ENCODE data around the gene EIF4H.

EIF4H gene

DNA sequence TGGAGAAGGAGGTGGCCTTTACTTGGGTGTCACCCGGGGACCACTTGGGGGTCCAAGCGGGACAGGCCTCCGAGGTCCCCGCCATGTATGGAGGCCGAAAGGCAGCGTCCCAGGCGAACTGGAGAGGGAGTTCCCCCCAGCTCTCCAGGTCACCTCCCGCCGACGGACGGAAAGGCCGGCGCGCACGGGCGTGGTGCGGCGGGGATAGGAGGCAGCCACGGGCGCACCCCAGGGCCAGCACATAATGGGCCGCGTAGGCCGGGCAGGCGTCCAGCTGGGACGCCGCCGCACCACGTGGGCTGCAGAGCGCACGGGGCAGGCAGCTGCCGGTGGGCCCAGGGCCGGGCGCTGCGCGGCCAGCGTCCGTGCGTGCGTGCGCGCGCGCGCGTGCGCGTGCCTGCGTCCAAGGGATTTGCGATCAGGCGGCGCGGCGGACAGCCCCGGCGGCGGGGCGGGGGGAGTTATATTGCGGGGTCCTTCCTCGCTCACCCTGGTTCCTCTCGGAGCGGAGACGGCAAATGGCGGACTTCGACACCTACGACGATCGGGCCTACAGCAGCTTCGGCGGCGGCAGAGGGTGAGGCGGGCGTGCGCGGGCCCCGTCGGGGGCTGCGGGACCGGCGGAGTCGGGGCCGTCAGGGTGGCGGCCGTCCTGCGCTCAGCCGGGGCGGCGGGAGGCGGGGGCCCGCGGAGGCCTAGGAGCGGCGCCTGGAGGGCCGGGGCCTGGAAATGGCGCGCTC is at the start of gene EIF4H:
Gene EIF4H, plus strand, starts transcription at position 491 of the 740 bp plus-strand sequence. Its CDS starts 28 bp downstream, at position 519.
- peak within 1 kb of the TSS; percentile 91 for H3K4me3 ChIP-seq (ENCODE audit: low read length)
- H3K9ac ChIP-seq (ENCODE audit: low read length) = peak within 1 kb of the TSS; percentile 99
- H3K4me1 ChIP-seq (ENCODE audit: control insufficient read depth, insufficient read depth, low read length) = peaks cover 54% of the 10 kb centered on the region
- DNase-seq (ENCODE audit: low read depth) = peak; percentile 97
- no peaks in the 10 kb centered on the region for H3K27me3 ChIP-seq (replicated peaks; ENCODE audit: control insufficient read depth, insufficient read depth, low read length)
- H3K9me3 ChIP-seq (ENCODE audit: control insufficient read depth, low read length) = no peaks in the 10 kb centered on the region
- peaks cover 12% of the 10 kb centered on the region for H3K36me3 ChIP-seq (ENCODE audit: control insufficient read depth, insufficient read depth, low read length, severe bottlenecking)

DNA sequence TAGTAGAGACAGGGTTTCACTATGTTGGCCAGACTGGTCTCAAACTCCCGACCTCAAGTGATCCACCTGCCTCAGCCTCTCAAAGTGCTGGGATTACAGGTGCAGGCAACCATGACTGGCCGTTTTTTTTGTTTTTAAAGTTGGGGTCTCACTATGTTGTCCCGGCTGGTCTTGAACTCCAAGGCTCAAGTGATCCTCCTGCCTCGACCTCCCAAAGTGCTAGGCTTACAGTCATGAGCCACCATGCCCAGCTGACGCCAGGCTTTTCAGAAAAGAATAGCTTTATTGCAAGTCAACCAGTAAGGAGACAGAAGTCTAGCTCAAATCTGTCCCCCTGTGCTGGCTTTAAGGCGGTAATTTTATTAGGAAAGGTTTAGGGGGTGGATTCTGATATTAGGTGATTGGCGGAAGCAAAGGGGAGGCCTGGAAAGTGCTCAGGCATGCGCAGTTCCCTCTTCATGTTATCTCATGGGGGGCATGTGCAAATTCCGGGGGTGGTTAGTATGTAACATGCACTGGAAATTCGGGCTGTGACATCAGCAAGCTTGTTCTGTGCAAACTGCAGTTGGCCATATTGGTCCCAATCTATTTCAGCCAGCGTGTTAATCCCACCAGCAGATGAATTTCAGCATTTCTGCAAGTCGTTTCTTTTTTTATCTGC is 47.8 kb upstream of the EIF4H start:
- H3K36me3 ChIP-seq (ENCODE audit: control insufficient read depth, insufficient read depth, low read length, severe bottlenecking) = peaks cover 3% of the 10 kb centered on the region
- DNase-seq (ENCODE audit: low read depth) = no peak
- H3K4me1 ChIP-seq (ENCODE audit: control insufficient read depth, insufficient read depth, low read length) = no peaks in the 10 kb centered on the region
- no peak overlapping the region for H3K9ac ChIP-seq (ENCODE audit: low read length)
- no peaks in the 10 kb centered on the region for H3K27me3 ChIP-seq (replicated peaks; ENCODE audit: control insufficient read depth, insufficient read depth, low read length)
- H3K4me3 ChIP-seq (ENCODE audit: low read length) = no peak overlapping the region
- H3K9me3 ChIP-seq (ENCODE audit: control insufficient read depth, low read length) = no peaks in the 10 kb centered on the region

DNA sequence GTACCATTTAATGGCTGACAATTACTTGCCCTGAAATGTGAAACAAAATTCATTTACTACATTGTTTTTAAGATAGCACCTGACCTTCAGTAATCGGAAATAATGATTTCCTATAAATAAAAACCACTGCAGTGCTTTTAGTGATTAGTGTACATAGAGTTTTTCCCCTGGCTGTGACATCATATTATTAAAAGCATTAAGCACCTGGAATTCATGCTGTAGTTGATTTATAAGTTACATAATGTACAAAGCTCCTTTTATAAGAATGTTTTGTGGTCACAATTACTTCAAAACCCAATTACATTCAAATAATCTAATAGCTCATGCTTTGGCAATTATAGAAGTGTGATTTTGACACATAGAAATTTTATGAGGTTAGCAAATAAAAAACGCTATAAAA is 44.3 kb upstream of the EIF4H start:
- H3K9me3 ChIP-seq (ENCODE audit: control insufficient read depth, low read length) = no peaks in the 10 kb centered on the region
- no peaks in the 10 kb centered on the region for H3K36me3 ChIP-seq (ENCODE audit: control insufficient read depth, insufficient read depth, low read length, severe bottlenecking)
- no peak for DNase-seq (ENCODE audit: low read depth)
- H3K9ac ChIP-seq (ENCODE audit: low read length) = no peak overlapping the region
- H3K4me1 ChIP-seq (ENCODE audit: control insufficient read depth, insufficient read depth, low read length) = no peaks in the 10 kb centered on the region
- H3K27me3 ChIP-seq (replicated peaks; ENCODE audit: control insufficient read depth, insufficient read depth, low read length) = no peaks in the 10 kb centered on the region
- no peak overlapping the region for H3K4me3 ChIP-seq (ENCODE audit: low read length)

DNA sequence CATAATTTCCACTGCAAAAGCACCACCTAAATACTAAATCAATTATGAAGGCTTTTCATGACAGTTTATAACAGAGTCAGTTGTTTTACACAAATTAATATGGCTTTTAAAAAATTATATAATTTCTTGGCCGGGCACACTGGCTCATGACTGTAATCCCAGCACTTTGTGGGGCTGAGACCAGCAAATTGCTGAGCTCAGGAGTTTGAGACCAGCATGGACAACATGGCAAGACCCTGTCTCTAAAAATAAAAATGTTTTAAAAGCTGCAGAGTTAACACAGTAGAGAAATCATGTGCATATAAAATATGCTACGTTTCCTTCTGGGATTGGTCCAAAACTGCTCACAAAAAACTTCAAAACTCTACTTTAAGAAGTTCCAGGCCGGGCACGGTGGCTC is 43.6 kb upstream of the EIF4H start:
- no peak for DNase-seq (ENCODE audit: low read depth)

DNA sequence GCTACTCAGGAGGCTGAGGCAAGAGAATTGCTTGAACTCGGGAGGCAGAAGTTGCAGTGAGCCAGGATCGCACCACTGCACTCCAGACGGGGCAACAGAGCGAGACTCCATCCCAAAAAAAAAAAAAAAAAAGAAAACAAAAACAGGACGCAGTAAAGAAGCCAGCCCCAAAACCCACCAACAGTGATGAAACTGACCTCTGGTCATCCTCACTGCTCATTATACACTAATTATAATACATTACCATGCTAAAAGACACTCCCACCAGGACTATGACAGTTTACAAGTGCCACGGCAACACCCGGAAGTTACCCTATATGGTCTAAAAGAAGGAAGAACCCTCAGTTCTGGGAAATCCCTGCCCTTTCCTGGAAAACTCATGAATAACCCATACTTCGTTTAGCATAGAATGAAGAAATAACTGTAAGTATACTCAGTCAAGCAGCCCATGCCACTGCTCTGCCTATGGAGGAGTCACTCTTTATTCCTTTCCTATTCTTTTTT is 40.0 kb upstream of the EIF4H start:
- no peaks in the 10 kb centered on the region for H3K36me3 ChIP-seq (ENCODE audit: control insufficient read depth, insufficient read depth, low read length, severe bottlenecking)
- no peak overlapping the region for H3K9ac ChIP-seq (ENCODE audit: low read length)
- H3K4me3 ChIP-seq (ENCODE audit: low read length) = no peak overlapping the region
- no peaks in the 10 kb centered on the region for H3K9me3 ChIP-seq (ENCODE audit: control insufficient read depth, low read length)
- no peaks in the 10 kb centered on the region for H3K27me3 ChIP-seq (replicated peaks; ENCODE audit: control insufficient read depth, insufficient read depth, low read length)
- H3K4me1 ChIP-seq (ENCODE audit: control insufficient read depth, insufficient read depth, low read length) = no peaks in the 10 kb centered on the region
- no peak for DNase-seq (ENCODE audit: low read depth)

More for the DNA sequence above, 43.6 kb upstream of the EIF4H start:
- Histone ChIP-seq H3K27me3 (replicated peaks; ENCODE audit: control insufficient read depth, insufficient read depth, low read length) (no peaks in the 10 kb centered on the region), H3K36me3 (ENCODE audit: control insufficient read depth, insufficient read depth, low read length, severe bottlenecking) (no peaks in the 10 kb centered on the region), H3K4me3 (ENCODE audit: low read length) (no peak overlapping the region), H3K9ac (ENCODE audit: low read length) (no peak overlapping the region), H3K4me1 (ENCODE audit: control insufficient read depth, insufficient read depth, low read length) (no peaks in the 10 kb centered on the region), H3K9me3 (ENCODE audit: control insufficient read depth, low read length) (no peaks in the 10 kb centered on the region)

DNA sequence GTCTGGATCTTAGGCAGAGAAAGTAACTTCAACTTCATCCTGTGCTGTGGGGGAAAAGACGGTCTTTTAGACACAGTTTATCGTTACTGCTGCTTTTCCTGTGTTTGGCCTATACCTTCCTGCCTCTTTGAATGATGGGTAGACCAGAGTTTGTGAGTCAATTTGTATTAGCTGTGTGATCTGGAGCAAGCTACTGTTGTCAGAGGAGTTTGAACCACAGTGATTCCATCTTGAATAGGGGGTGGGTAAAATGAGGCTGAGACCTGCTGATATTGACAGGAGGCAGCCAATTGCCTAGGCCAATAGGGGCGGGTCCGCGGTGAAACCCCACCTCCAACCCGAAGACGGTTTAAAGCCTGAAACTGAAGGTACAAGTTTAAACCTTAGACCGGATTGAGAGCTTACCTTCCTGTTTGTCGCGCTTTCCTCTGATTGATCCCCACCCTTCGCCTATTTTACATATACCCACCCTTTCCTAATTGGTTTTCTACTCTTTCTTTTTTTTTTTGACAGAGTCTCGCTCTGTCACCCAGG is 35.8 kb upstream of the EIF4H start:
- H3K36me3 ChIP-seq (ENCODE audit: control insufficient read depth, insufficient read depth, low read length, severe bottlenecking) = no peaks in the 10 kb centered on the region
- H3K4me1 ChIP-seq (ENCODE audit: control insufficient read depth, insufficient read depth, low read length) = peaks cover 9% of the 10 kb centered on the region
- no peaks in the 10 kb centered on the region for H3K9me3 ChIP-seq (ENCODE audit: control insufficient read depth, low read length)
- no peak overlapping the region for H3K4me3 ChIP-seq (ENCODE audit: low read length)
- DNase-seq (ENCODE audit: low read depth) = no peak
- H3K9ac ChIP-seq (ENCODE audit: low read length) = no peak overlapping the region
- H3K27me3 ChIP-seq (replicated peaks; ENCODE audit: control insufficient read depth, insufficient read depth, low read length) = no peaks in the 10 kb centered on the region

DNA sequence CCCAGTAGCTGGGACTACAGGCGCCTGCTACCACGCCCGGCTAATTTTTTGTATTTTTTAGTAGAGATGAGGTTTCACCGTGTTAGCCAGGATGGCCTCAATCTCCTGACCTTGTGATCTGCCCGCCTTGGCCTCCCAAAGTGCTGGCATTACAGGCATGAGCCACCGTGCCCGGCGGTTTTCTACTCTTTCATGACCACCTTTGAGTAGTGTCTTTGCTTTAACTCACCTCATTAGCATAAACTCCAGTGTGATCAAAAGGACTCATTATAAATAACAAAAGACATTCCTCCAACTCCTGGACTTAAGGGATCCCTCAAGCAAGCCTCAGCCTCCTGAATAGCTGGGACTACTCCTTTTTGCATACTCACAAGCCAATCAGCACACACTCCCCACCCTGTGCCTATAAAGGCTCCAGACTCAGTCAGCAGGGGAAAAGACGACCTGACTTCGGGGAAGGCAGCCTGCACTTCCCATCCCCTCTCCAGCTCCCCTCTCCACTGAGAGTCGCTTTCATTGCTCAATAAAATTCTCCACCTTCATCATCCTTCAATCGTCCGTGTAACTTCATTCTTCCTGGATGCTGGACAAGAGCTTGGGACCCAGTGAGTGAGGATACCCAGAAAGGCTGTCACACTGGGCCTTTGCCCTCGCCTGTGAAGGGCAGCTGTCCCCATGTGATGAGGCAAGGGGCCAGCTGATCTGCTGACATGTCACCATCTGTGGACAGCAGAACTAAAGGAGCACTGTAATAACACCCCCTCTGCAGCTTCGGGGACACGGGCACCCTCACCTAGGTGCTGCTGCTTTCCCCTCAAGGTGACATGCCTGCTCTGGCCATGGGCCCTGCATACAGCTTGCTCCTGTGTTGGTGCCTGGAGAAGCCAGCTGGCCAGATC is 35.0 kb upstream of the EIF4H start:
- Histone ChIP-seq H3K4me3 (ENCODE audit: low read length) (no peak overlapping the region), H3K36me3 (ENCODE audit: control insufficient read depth, insufficient read depth, low read length, severe bottlenecking) (no peaks in the 10 kb centered on the region)
- no peak for DNase-seq (ENCODE audit: low read depth)

DNA sequence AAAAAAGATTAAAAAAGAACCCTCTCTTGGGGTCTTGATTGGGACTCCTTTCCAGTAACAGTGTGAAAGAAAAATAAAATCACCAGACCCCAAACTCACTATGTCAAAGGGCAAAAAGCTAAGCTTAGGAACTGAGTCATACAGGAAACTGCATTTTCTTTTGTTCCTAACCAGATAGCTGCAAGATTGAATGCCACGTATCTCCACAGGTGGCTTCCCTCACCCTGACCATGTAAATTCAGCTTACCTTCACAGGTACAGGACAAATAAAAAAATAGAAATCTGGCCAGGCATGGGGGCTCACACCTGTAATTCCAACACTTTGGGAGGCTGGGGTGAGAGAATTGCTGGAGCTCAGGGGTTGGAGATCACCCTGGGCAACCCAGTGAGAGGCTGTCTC is 32.5 kb upstream of the EIF4H start:
- Histone ChIP-seq H3K9me3 (ENCODE audit: control insufficient read depth, low read length) (peaks cover 3% of the 10 kb centered on the region), H3K9ac (ENCODE audit: low read length) (no peak overlapping the region), H3K36me3 (ENCODE audit: control insufficient read depth, insufficient read depth, low read length, severe bottlenecking) (no peaks in the 10 kb centered on the region), H3K4me1 (ENCODE audit: control insufficient read depth, insufficient read depth, low read length) (peaks cover 9% of the 10 kb centered on the region), H3K4me3 (ENCODE audit: low read length) (no peak overlapping the region), H3K27me3 (replicated peaks; ENCODE audit: control insufficient read depth, insufficient read depth, low read length) (no peaks in the 10 kb centered on the region)
- no peak for DNase-seq (ENCODE audit: low read depth)

More for the DNA sequence above, 35.0 kb upstream of the EIF4H start:
- Histone ChIP-seq H3K27me3 (replicated peaks; ENCODE audit: control insufficient read depth, insufficient read depth, low read length) (no peaks in the 10 kb centered on the region), H3K9ac (ENCODE audit: low read length) (no peak overlapping the region), H3K9me3 (ENCODE audit: control insufficient read depth, low read length) (no peaks in the 10 kb centered on the region), H3K4me1 (ENCODE audit: control insufficient read depth, insufficient read depth, low read length) (peaks cover 9% of the 10 kb centered on the region)

DNA sequence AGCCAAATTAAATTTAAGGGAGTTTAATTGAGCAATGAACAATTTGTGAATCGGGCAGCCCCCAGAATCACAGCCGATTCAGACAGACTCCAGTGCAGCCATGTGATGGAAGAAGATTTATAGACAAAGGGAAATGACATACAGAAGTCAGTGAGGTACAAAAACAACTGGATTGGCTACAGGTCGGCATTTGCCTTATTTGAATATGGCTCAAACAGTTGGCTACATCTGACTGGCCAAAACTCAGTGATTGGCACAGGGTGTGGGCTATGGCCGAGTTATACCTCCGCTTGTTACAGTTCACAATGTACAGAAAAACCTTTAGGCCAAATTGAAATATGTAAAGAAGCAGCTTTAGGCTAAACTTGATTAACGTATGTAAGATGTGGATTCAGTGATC is 30.8 kb upstream of the EIF4H start:
- Histone ChIP-seq H3K9ac (ENCODE audit: low read length) (no peak overlapping the region), H3K27me3 (replicated peaks; ENCODE audit: control insufficient read depth, insufficient read depth, low read length) (no peaks in the 10 kb centered on the region), H3K9me3 (ENCODE audit: control insufficient read depth, low read length) (peaks cover 3% of the 10 kb centered on the region), H3K4me1 (ENCODE audit: control insufficient read depth, insufficient read depth, low read length) (peaks cover 9% of the 10 kb centered on the region), H3K4me3 (ENCODE audit: low read length) (no peak overlapping the region), H3K36me3 (ENCODE audit: control insufficient read depth, insufficient read depth, low read length, severe bottlenecking) (no peaks in the 10 kb centered on the region)
- no peak for DNase-seq (ENCODE audit: low read depth)

DNA sequence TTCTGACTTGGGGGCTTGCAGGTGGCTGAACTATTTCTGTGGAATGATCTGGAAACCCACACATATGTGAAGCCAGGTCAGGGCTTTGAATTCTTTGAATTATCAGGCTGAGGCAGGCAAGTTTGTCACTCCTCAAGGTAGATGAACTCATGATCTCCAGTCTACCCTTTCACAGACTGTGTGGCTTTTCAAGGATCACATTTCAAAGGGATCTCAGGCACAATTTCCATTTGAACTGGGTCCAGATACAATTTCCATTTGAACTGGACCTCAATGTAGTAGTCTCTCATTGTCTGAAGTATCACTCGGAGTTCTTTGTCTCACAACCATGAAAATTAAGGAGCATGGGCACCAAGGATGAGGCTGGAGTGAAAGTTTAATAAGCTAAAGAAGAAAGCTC is 25.7 kb upstream of the EIF4H start:
- Histone ChIP-seq H3K9me3 (ENCODE audit: control insufficient read depth, low read length) (peaks cover 3% of the 10 kb centered on the region), H3K36me3 (ENCODE audit: control insufficient read depth, insufficient read depth, low read length, severe bottlenecking) (no peaks in the 10 kb centered on the region), H3K4me1 (ENCODE audit: control insufficient read depth, insufficient read depth, low read length) (peaks cover 3% of the 10 kb centered on the region), H3K27me3 (replicated peaks; ENCODE audit: control insufficient read depth, insufficient read depth, low read length) (no peaks in the 10 kb centered on the region), H3K9ac (ENCODE audit: low read length) (no peak overlapping the region), H3K4me3 (ENCODE audit: low read length) (no peak overlapping the region)
- DNase-seq (ENCODE audit: low read depth) = no peak

DNA sequence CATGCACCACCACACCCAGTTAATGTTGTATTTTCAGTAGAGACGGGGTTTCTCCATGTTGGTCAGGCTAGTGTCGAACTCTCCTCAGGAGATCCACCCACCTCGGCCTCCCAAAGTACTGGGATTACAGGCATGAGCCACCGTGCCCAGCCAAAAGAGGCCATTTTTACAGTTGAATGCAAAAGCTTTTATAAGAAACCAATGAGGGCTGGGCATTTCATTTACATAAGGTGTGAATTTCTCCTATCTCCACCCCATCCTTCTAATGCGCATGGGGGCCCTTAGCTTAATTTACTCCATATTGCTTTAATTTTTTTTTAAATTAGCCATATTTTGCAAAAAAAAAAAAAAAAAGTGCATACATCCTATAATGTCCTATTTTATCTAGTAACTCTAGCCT is 25.1 kb upstream of the EIF4H start:
- Histone ChIP-seq H3K9ac (ENCODE audit: low read length) (no peak overlapping the region), H3K4me1 (ENCODE audit: control insufficient read depth, insufficient read depth, low read length) (peaks cover 3% of the 10 kb centered on the region), H3K36me3 (ENCODE audit: control insufficient read depth, insufficient read depth, low read length, severe bottlenecking) (no peaks in the 10 kb centered on the region), H3K4me3 (ENCODE audit: low read length) (no peak overlapping the region), H3K9me3 (ENCODE audit: control insufficient read depth, low read length) (peaks cover 3% of the 10 kb centered on the region), H3K27me3 (replicated peaks; ENCODE audit: control insufficient read depth, insufficient read depth, low read length) (no peaks in the 10 kb centered on the region)
- DNase-seq (ENCODE audit: low read depth) = no peak

All from adipocyte (in vitro differentiated cells).